GM12875 (cell line): ENCODE measurements around the gene INSYN2A.

Source experiments
- H3K4me3 ChIP-seq: one replicate; pipeline ENCODE4 v1.5.1; 2011; ENCODE audit warnings: low read depth, low read length, control low read depth
- CTCF ChIP-seq: IDR thresholded peaks from 2 replicates; pipeline ENCODE4 v1.5.1; 2011; ENCODE audit warnings: low read depth, mild to moderate bottlenecking, control low read depth, inconsistent platforms, low read length, moderate library complexity, borderline replicate concordance; ENCODE audit not compliant: insufficient read depth

INSYN2A gene

GRCh38 chr10:127174866-127175265 lies 21.5 kb downstream of the INSYN2A start:
- H3K4me3 ChIP-seq, result no peak overlapping the region
- TF ChIP-seq CTCF, result no peak

DNA sequence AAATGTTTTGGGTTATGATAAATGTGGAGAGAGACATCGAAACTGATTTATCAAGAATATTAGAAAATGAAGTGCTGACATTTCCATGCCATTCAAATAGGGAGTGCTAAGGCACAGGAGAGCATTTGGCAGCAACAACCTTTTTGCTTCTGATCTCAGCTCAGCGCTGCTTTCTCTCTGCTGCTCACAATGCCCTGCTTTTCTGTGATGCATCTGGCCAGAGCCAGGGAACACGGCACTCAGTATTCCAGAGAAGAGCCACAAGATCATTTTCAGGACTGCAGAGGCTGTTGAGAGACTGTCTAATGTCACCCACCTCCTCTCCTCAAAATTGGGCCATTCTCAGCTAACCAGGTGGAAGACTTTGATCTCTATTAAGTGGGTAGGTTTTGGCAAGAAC lies 28.1 kb downstream of the INSYN2A start:
- H3K4me3 ChIP-seq, result no peak overlapping the region
- no peak for TF ChIP-seq CTCF

DNA sequence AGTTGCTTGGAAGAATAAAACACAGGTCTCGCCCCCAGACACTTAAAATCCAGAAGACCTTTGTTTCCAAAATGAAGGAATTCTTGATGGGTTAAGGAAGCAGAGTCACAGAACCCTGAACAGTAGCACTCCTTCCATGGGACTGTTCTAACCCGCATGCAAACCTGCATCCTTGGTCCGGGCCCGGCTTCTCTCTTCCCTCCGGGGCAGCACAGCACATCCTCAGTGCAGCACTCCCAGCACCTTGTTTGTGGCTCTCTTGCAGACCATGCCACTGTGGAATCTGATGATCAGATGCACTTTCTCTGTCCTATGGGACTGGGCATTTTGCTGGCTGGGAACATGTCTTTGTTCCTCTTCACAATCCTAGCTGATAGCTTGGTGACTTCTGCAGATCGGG lies 33.5 kb downstream of the INSYN2A start:
- TF ChIP-seq CTCF, result no peak
- H3K4me3 ChIP-seq, result no peak overlapping the region

DNA sequence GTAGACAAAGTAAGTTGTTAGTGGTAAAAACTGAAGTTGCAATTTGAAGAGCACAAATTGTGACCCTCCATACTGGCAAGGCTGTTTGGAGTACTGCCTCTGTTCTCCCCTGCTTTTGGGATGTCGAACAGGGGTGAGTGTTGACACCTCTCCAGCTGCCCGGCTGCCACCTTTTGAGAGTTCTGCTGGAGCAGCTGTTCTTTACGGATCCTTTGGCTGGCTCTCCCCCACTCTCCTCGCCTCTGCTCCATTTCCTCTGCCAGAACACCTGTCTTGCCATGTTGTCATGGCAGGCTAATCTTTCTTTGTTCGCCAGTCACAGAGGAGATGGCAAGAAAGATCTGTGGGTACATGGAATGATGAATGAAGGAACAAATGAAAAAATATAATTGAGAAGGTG lies 34.9 kb downstream of the INSYN2A start:
- TF ChIP-seq CTCF, result no peak
- no peak overlapping the region for H3K4me3 ChIP-seq

DNA sequence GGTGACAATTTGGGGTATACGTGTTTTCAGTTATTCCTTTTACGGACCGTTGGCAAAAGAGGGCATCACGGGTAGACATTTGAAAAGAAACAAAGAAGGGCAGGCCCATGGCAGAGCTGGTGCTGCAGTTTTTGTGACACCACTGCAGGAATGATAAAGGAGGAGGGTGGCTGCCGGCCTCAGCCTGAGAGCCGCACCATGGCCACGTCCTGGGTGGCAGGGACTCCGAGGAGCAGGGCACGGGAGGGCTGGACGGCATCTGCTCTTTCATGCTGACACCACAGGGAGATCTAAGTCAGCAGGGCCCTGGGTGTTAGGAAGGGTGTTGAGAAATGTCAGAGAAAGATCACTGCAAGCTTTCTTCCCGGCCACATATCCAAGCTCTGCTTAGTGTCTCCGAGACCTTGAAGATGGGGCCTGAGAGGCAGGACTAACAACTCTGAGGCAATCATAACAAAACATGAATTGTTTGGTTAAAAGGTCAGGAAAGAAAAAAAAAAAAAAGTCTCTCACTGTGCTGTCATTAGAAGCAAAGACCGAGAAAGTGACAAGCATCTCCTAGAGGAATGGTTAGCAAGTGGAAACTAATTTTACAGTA lies 36.6 kb downstream of the INSYN2A start:
- no peak for TF ChIP-seq CTCF
- no peak overlapping the region for H3K4me3 ChIP-seq

DNA sequence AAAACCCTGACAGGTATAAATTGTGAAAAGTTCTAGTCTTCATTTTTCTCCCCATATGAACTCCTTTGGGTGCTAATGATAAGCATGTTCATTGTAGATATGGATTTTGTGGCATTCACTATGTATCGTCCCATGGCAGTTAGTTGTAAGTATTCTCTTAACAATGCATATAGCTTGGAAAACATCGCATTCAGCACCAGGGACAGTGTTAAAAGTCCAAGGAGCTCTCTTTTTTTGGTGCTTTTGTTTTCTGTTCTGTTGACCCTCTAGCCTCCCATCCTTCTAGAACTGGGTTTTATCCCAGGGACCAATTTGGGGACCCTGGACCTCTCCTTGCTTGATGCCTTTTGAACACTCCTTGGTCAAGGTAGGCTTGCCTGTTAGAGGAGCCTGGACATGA lies 37.7 kb downstream of the INSYN2A start:
- no peak for TF ChIP-seq CTCF
- H3K4me3 ChIP-seq, result no peak overlapping the region

- no peak overlapping the region for H3K4me3 ChIP-seq
- TF ChIP-seq CTCF, result no peak
Observed at GRCh38 chr10:127157506-127158200, 38.7 kb downstream of the INSYN2A start.
